Type B pancreatic cell (in vitro differentiated cells): ENCODE measurements around the gene HTR1D. TPM values are rescaled to one million over a fixed set of nuclear protein-coding genes. Genes with fewer than 3 reads are reported as not detected.
A peak's percentile ranks its signal among the peaks of the same experiment; 100 is the strongest.

Experiments used
- DNase-seq: peaks from one replicate; pipeline ENCODE4 v3.0.0; 2021; ENCODE audit warnings: mixed read lengths; ENCODE audit not compliant: unreplicated experiment; ENCODE audit errors: extremely low spot score
- H3K27ac Mint-ChIP-seq: 2 replicates; pipeline ENCODE4 v1.8.0; 2021; ENCODE audit warnings: mild to moderate bottlenecking, mixed read lengths
- H3K27me3 Mint-ChIP-seq: 2 replicates; pipeline ENCODE4 v1.8.0; 2021; ENCODE audit warnings: mixed read lengths
- H3K36me3 Mint-ChIP-seq: 2 replicates; pipeline ENCODE4 v1.8.0; 2021; ENCODE audit warnings: mixed read lengths
- H3K4me1 Mint-ChIP-seq: one replicate; pipeline ENCODE4 v1.8.0; 2021; ENCODE audit warnings: mixed read lengths; ENCODE audit not compliant: unreplicated experiment
- H3K4me3 Mint-ChIP-seq: 2 replicates; pipeline ENCODE4 v1.8.0; 2021; ENCODE audit warnings: mild to moderate bottlenecking, mixed read lengths
- H3K9me3 Mint-ChIP-seq: 2 replicates; pipeline ENCODE4 v1.8.0; 2021; ENCODE audit warnings: mixed read lengths
- CTCF ChIP-seq: fragments of 200-600 bp; sonication (generic); conservative IDR thresholded peaks from 2 replicates; pipeline ENCODE4 v1.5.0; 2021; ENCODE audit warnings: antibody characterized with exemption, mild to moderate bottlenecking
- total RNA-seq: library from RNA; stranded (reverse); gene quantifications from 2 replicates; pipeline ENCODE4 v1.2.1, GENCODE V29; 2021; ENCODE audit warnings: low replicate concordance

The HTR1D gene
- total RNA-seq, 1 donor from 2014 or later = 0.92 TPM

DNA sequence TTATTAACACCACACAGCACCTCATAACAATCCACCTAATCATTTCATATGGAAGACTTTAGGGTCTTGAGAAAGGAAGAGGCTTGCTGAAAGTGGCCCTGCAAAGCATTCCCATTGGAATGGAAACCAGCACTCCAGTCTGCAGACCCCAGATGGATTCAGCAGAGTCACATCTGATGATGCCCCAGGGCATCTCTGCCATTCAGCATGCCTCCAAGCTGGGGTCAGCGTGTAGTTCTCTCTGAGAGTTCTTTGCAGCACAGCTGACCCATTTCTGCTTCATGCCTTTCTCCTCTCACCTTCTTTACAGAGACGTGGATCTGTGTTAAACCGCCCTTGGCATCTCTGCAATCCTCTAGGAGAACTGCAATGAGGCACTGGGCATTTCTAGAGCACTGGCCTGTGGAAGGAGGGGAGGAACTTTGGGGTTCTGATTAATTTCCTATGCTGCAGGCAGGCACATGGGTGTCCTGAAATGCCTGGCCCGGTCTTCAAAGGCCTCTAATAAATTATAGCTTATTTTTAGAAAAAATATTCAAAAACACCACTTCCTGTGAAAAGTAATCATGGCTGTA, 46.0 kb downstream of the HTR1D start:
- H3K27me3 Mint-ChIP-seq = peaks cover 12% of the 10 kb centered on the region
- H3K36me3 Mint-ChIP-seq = no peaks in the 10 kb centered on the region
- no peak overlapping the region for H3K27ac Mint-ChIP-seq
- no peak overlapping the region for H3K4me3 Mint-ChIP-seq
- H3K9me3 Mint-ChIP-seq = no peaks in the 10 kb centered on the region
- no peak for TF ChIP-seq CTCF
- no peak for DNase-seq
- peaks cover 18% of the 10 kb centered on the region for H3K4me1 Mint-ChIP-seq

DNA sequence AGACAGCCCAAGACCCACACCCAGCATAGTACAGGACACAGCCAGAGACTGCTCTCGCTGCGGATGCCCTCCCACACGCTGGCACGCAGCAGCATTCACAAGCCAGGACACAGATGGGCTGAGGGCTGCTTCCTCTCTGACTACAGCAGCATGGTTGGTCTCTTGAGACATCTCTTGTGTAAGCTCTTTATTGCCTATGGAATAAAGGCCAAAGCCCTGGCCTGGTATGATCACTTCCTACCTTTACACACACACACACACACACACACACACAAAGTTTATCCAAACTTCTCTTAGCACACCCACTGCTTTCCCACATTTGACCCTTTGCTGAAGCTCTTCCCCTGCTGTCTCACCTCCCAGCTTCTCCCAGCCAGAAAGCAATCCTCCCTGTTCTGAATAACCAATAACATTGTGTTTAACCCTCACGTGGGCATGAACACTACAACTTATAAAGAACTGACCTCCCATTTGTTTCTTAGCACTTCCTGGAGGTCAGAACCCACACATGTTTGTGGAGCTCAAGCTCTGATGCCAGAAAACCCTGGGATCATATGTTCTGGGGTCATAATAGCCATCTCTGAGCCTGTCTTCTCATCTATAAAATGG, 47.5 kb downstream of the HTR1D start:
- peaks cover 4% of the 10 kb centered on the region for H3K27me3 Mint-ChIP-seq
- peaks cover 3% of the 10 kb centered on the region for H3K36me3 Mint-ChIP-seq
- H3K4me1 Mint-ChIP-seq = peaks cover 25% of the 10 kb centered on the region
- H3K4me3 Mint-ChIP-seq = peak overlapping the region; percentile 99
- no peaks in the 10 kb centered on the region for H3K9me3 Mint-ChIP-seq
- TF ChIP-seq CTCF = no peak
- no peak for DNase-seq
- peak overlapping the region; percentile 84 for H3K27ac Mint-ChIP-seq

GRCh38 chr1:23169195-23169575, 48.1 kb downstream of the HTR1D start:
- TF ChIP-seq CTCF = no peak
- H3K4me3 Mint-ChIP-seq = peak overlapping the region; percentile 99
- peaks cover 30% of the 10 kb centered on the region for H3K4me1 Mint-ChIP-seq
- H3K27me3 Mint-ChIP-seq = no peaks in the 10 kb centered on the region
- no peak for DNase-seq
- H3K9me3 Mint-ChIP-seq = no peaks in the 10 kb centered on the region
- H3K27ac Mint-ChIP-seq = peak overlapping the region; percentile 96
- H3K36me3 Mint-ChIP-seq = peaks cover 4% of the 10 kb centered on the region

DNA sequence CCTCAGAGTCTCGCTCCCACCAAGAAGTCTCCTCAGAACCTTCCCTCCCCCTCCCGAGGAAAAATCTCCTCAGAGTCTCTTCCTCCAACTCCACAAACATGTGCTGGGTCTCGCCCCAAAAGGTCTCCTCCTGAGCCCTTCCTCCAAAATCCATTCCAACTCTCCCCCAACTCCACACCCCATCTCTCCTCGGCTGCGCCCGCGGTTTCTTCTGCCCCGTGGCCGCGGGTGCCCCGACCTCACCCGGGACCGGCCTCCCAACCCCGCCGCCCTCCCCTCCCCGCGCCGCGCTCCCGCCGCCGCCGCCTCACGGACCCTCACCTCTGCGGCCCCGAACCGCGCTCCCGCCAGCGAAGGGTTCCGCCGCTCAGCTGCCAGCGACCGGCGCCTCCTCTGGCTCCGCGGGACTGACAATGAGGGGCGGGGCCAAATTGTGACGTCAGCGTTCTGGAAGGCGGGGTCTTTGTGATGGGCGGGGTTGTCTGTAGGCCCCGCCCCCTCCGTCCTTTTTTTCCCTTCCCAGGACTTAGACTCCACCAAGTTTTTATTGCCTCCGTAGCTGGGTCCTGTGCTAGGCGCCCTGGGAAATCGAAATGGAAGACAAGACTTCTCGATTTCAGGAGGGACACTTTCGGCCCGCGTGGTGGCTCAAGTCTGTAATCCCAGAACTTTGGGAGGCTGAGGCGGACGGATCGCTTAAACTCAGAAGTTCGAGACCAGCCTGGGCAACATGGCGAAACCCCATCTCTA, 48.7 kb downstream of the HTR1D start, which contains the start of gene LUZP1:
Gene LUZP1 (minus strand): TSS at position 412 of the 750 bp plus-strand sequence.
- H3K27me3 Mint-ChIP-seq = no peaks in the 10 kb centered on the region
- H3K9me3 Mint-ChIP-seq = no peaks in the 10 kb centered on the region
- peak; percentile 95 for DNase-seq
- no peak for TF ChIP-seq CTCF
- H3K4me1 Mint-ChIP-seq = peaks cover 33% of the 10 kb centered on the region
- H3K27ac Mint-ChIP-seq = peak within 1 kb of the TSS; percentile 96
- peaks cover 4% of the 10 kb centered on the region for H3K36me3 Mint-ChIP-seq
- peak within 1 kb of the TSS; percentile 99 for H3K4me3 Mint-ChIP-seq

DNA sequence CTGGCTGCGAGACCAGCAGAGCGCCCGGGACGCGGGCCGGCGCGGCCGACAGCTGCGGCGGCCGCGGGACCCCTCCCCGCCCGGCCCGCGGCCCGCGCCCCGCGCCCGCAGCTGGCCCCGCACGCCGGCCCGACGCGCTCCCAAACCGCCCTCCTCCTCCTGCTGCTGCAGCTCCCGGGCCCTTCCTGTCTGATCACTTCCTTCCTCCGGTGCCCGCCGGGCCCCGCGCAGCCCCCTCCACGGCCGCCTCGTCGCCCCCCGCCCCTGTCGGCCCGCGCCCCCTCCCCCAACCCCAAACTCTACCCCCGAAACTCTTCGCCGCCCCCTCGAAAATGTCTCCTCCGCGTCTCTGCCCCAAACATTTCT, 49.2 kb downstream of the HTR1D start:
- Mint-ChIP-seq H3K36me3 (peaks cover 4% of the 10 kb centered on the region), H3K27me3 (no peaks in the 10 kb centered on the region), H3K4me3 (peak overlapping the region; percentile 99), H3K4me1 (peaks cover 34% of the 10 kb centered on the region), H3K27ac (peak overlapping the region; percentile 96), H3K9me3 (no peaks in the 10 kb centered on the region)
- no peak for TF ChIP-seq CTCF
- DNase-seq = peak; percentile 70
